ENCODE data around the gene FCGBP. TPM values are rescaled to one million over a fixed set of nuclear protein-coding genes. Genes with fewer than 3 reads are reported as not detected.

Gene FCGBP
- total and polyA plus RNA-seq, 2 of the 4 experiments (the other 2 are of a cell fraction): under 0.01 to 0.03 TPM

DNA sequence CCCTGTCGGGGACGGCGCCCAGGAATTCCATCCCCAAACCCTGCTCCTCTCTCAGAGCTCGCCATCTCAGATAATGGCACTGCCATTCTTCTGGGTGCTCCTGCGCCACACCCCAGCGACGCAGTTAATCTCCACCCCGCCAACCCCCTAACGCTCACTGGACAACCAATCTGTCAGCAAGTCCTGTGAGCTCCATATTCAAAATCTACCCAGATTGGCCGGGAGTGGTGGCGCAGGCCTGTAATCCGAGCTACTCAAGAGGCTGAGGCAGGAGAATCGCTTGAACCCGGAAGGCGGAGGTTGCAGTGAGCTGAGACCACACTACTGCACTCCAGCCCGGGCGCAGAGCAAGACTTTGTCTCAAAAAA is 18.6 kb downstream of the FCGBP start:
- no peaks in the 10 kb centered on the region for H3K9me3 ChIP-seq (ENCODE audit: control insufficient read depth, insufficient read depth, low read length)
- H3K14ac ChIP-seq (replicated peaks; ENCODE audit: low read depth, low read length): no peak overlapping the region
- DNase-seq: no peak
- H2BK15ac ChIP-seq (ENCODE audit: low read depth, low read length): no peak overlapping the region
- intact Hi-C loops (cut with micrococcal nuclease): no loop called here
- ATAC-seq (ENCODE audit: low read depth): no peak
- H4K8ac ChIP-seq (ENCODE audit: low read depth in 2 of 2, low read length in 2 of 2): no peak overlapping the region
- BruUV-seq (replicated peaks): no TSS peak
- in situ Hi-C loops (cut with MboI; ENCODE audit: low sequenced_read_pairs): no loop called here
- TF ChIP-seq BHLHE40 (IDR thresholded peaks at IDR 0.05; ENCODE audit: low read depth, low read length): no peak
- TF ChIP-seq POLR2A (IDR thresholded peaks at IDR 0.05; ENCODE audit: low read depth, low read length): no peak
- TF ChIP-seq, protein P1, sequence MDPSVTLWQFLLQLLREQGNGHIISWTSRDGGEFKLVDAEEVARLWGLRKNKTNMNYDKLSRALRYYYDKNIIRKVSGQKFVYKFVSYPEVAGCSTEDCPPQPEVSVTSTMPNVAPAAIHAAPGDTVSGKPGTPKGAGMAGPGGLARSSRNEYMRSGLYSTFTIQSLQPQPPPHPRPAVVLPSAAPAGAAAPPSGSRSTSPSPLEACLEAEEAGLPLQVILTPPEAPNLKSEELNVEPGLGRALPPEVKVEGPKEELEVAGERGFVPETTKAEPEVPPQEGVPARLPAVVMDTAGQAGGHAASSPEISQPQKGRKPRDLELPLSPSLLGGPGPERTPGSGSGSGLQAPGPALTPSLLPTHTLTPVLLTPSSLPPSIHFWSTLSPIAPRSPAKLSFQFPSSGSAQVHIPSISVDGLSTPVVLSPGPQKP (IDR thresholded peaks at IDR 0.05; ENCODE audit: borderline replicate concordance, low read depth, low read length): no peak
- TF ChIP-seq RFX5 (IDR thresholded peaks at IDR 0.05; ENCODE audit: low read depth, low read length): no peak
- TF ChIP-seq MAFK (IDR thresholded peaks at IDR 0.05; ENCODE audit: low read depth, low read length): no peak
- TF ChIP-seq, protein P2, sequence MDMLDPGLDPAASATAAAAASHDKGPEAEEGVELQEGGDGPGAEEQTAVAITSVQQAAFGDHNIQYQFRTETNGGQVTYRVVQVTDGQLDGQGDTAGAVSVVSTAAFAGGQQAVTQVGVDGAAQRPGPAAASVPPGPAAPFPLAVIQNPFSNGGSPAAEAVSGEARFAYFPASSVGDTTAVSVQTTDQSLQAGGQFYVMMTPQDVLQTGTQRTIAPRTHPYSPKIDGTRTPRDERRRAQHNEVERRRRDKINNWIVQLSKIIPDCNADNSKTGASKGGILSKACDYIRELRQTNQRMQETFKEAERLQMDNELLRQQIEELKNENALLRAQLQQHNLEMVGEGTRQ (IDR thresholded peaks at IDR 0.05; ENCODE audit: low read depth, low read length): no peak
- TF ChIP-seq NFE2L2 (IDR thresholded peaks at IDR 0.05; ENCODE audit: low read depth, low read length): no peak
- TF ChIP-seq CHD1 (IDR thresholded peaks at IDR 0.05; ENCODE audit: low read depth, low read length): no peak
- no peak for TF ChIP-seq RCOR1 (IDR thresholded peaks at IDR 0.05; ENCODE audit: insufficient replicate concordance, low read length)
- TF ChIP-seq, protein P3, sequence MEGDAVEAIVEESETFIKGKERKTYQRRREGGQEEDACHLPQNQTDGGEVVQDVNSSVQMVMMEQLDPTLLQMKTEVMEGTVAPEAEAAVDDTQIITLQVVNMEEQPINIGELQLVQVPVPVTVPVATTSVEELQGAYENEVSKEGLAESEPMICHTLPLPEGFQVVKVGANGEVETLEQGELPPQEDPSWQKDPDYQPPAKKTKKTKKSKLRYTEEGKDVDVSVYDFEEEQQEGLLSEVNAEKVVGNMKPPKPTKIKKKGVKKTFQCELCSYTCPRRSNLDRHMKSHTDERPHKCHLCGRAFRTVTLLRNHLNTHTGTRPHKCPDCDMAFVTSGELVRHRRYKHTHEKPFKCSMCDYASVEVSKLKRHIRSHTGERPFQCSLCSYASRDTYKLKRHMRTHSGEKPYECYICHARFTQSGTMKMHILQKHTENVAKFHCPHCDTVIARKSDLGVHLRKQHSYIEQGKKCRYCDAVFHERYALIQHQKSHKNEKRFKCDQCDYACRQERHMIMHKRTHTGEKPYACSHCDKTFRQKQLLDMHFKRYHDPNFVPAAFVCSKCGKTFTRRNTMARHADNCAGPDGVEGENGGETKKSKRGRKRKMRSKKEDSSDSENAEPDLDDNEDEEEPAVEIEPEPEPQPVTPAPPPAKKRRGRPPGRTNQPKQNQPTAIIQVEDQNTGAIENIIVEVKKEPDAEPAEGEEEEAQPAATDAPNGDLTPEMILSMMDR (conservative IDR thresholded peaks at IDR 0.05; ENCODE audit: low read depth, low read length): no peak
- no peak for TF ChIP-seq CEBPB (IDR thresholded peaks at IDR 0.05; ENCODE audit: low read depth, low read length)
- no peak for TF ChIP-seq RAD21 (IDR thresholded peaks at IDR 0.05; ENCODE audit: low read length)
- TF ChIP-seq MXI1 (IDR thresholded peaks at IDR 0.05; ENCODE audit: borderline replicate concordance, low read depth, low read length): no peak
- TF ChIP-seq SMC3 (IDR thresholded peaks at IDR 0.05; ENCODE audit: low read depth, low read length): no peak
- no peak for TF ChIP-seq MAZ (IDR thresholded peaks at IDR 0.05; ENCODE audit: borderline replicate concordance, low read depth, low read length)
- H4K20me1 ChIP-seq (ENCODE audit: insufficient read depth, low read length): no peaks in the 10 kb centered on the region
- H3K4me2 ChIP-seq (ENCODE audit: low read depth, low read length): no peak overlapping the region
- dilution Hi-C loops (cut with HindIII; ENCODE audit: low sequenced_read_pairs, unreplicated experiment): no loop called here
- H2AK9ac ChIP-seq (replicated peaks; ENCODE audit: low read depth, low read length, poor library complexity): no peak overlapping the region
- H2BK5ac ChIP-seq (ENCODE audit: low read depth, low read length, poor library complexity, severe bottlenecking): no peak overlapping the region
- no peak overlapping the region for H4K5ac ChIP-seq (ENCODE audit: low read depth, low read length)
- H3K23ac ChIP-seq (ENCODE audit: low read depth, low read length): no peak overlapping the region
- H2BK120ac ChIP-seq (ENCODE audit: low read depth, low read length): no peak overlapping the region
- 60% methylated on average over 7 of the region's 17 CpGs; no CpG with 5 or more reads in 1 of the 2 experiments for WGBS, 2 experiments (ENCODE audit: extremely low coverage in 2 of 2, insufficient read length in 1 of 2)
- H3K27ac ChIP-seq (ENCODE audit: insufficient read depth, low read length): no peak overlapping the region
- H3K9ac ChIP-seq (ENCODE audit: low read depth, low read length): no peak overlapping the region
- ChIA-PET CTCF (no interaction called here), POLR2A (ENCODE audit: unreplicated experiment) (no interaction called here)
- no peaks in the 10 kb centered on the region for H3K9me1 ChIP-seq (ENCODE audit: insufficient read depth, low read length)
- H3K79me1 ChIP-seq (ENCODE audit: low read depth in 1 of 2, low read length in 2 of 2): no peaks in the 10 kb centered on the region
- no peak overlapping the region for H4K91ac ChIP-seq (ENCODE audit: insufficient read depth, low read depth, low read length)
- H2AK5ac ChIP-seq (ENCODE audit: low read depth, low read length): no peak overlapping the region
- no peaks in the 10 kb centered on the region for H3K36me3 ChIP-seq (ENCODE audit: control insufficient read depth, insufficient read depth, low read length)
- no peaks in the 10 kb centered on the region for H3K4me1 ChIP-seq (ENCODE audit: control insufficient read depth, insufficient read depth, low read length)
- H3K27me3 ChIP-seq (ENCODE audit: control insufficient read depth, insufficient read depth, low read length): peaks cover 3% of the 10 kb centered on the region; the same call in 1 of the 2 replicates
- no peak overlapping the region for H3K4me3 ChIP-seq (ENCODE audit: insufficient read depth, low read depth, low read length)
- H3K18ac ChIP-seq (ENCODE audit: low read depth, low read length): no peak overlapping the region
- H2AFZ ChIP-seq (replicated peaks; ENCODE audit: low read length, poor library complexity): no peak overlapping the region
- H3K4ac ChIP-seq (ENCODE audit: low read depth, low read length): no peak overlapping the region
- H2BK20ac ChIP-seq (ENCODE audit: low read depth, low read length): no peak overlapping the region
- no peak overlapping the region for H3K56ac ChIP-seq (ENCODE audit: extremely low read depth, insufficient read depth, low read length)

All from IMR-90 (cell line).